Loucy (cell line): ENCODE data around the gene GALNT12.

Source experiments
- H2AFZ ChIP-seq: fragments of 200-600 bp; sonication (generic); 2 replicates; pipeline ENCODE4 v1.6.0; 2016; ENCODE audit warnings: antibody characterized with exemption, mild to moderate bottlenecking, low read length, moderate library complexity
- H3F3A ChIP-seq: fragments of 200-600 bp; 2 replicates; pipeline ENCODE4 v1.6.0; 2016; ENCODE audit warnings: antibody characterized with exemption, low read depth, mild to moderate bottlenecking
- H3K27me3 ChIP-seq: fragments of 200-600 bp; sonication (generic); 2 replicates; pipeline ENCODE4 v1.6.1; 2014; ENCODE audit warnings: low read length, mild to moderate bottlenecking; ENCODE audit not compliant: insufficient read depth, poor library complexity, severe bottlenecking
- H3K36me3 ChIP-seq: fragments of 200-600 bp; sonication (generic); 2 replicates; pipeline ENCODE4 v1.6.1; 2016; ENCODE audit warnings: low read length; ENCODE audit not compliant: insufficient read depth
- H3K4me1 ChIP-seq: fragments of 200-600 bp; sonication (generic); 2 replicates; pipeline ENCODE4 v1.5.1; 2014; ENCODE audit warnings: low read length, mild to moderate bottlenecking; ENCODE audit not compliant: insufficient read depth, poor library complexity, severe bottlenecking
- H3K4me2 ChIP-seq: fragments of 200-600 bp; sonication (generic); 2 replicates; pipeline ENCODE4 v1.6.0; 2014; ENCODE audit warnings: antibody characterized with exemption, low read length, low read depth, mild to moderate bottlenecking; ENCODE audit not compliant: poor library complexity, severe bottlenecking
- H3K4me3 ChIP-seq: fragments of 200-600 bp; sonication (generic); 2 replicates; pipeline ENCODE4 v1.5.1; 2014; ENCODE audit warnings: low read length, mild to moderate bottlenecking, mixed read lengths; ENCODE audit not compliant: poor library complexity, severe bottlenecking
- H3K79me2 ChIP-seq: fragments of 200-600 bp; sonication (generic); 2 replicates; pipeline ENCODE4 v1.6.1; 2014; ENCODE audit warnings: low read length; ENCODE audit not compliant: insufficient read depth
- H3K9ac ChIP-seq: fragments of 200-600 bp; sonication (generic); 2 replicates; pipeline ENCODE4 v1.6.0; 2014; ENCODE audit warnings: mild to moderate bottlenecking, low read depth, low read length, moderate library complexity; ENCODE audit not compliant: poor library complexity, severe bottlenecking
- H3K9me2 ChIP-seq: fragments of 200-600 bp; sonication (generic); replicated peaks from 2 replicates; pipeline ENCODE4 v1.6.1; 2016; ENCODE audit warnings: low read depth, low read length, mixed read lengths
- H3K9me3 ChIP-seq: fragments of 200-600 bp; sonication (generic); 2 replicates; pipeline ENCODE4 v1.6.1; 2014; ENCODE audit warnings: mild to moderate bottlenecking, antibody characterized with exemption, low read length, low read depth; ENCODE audit not compliant: insufficient read depth
- H4K20me1 ChIP-seq: fragments of 200-600 bp; sonication (generic); 2 replicates; pipeline ENCODE4 v1.6.0; 2014; ENCODE audit warnings: antibody characterized with exemption, low read length, mild to moderate bottlenecking; ENCODE audit not compliant: insufficient read depth, poor library complexity, severe bottlenecking
- EZH2phosphoT487 ChIP-seq: fragments of 200-600 bp; IDR thresholded peaks from 2 replicates; pipeline ENCODE4 v1.6.1; 2018; ENCODE audit warnings: antibody characterized with exemption, mild to moderate bottlenecking, moderate library complexity, borderline replicate concordance
- TF ChIP-seq, protein P1 (sequence below): fragments of 200-600 bp; sonication (generic); conservative IDR thresholded peaks from 2 replicates; pipeline ENCODE4 v1.5.1; 2014; ENCODE audit warnings: mild to moderate bottlenecking, antibody characterized with exemption, low read length

GALNT12 gene

DNA sequence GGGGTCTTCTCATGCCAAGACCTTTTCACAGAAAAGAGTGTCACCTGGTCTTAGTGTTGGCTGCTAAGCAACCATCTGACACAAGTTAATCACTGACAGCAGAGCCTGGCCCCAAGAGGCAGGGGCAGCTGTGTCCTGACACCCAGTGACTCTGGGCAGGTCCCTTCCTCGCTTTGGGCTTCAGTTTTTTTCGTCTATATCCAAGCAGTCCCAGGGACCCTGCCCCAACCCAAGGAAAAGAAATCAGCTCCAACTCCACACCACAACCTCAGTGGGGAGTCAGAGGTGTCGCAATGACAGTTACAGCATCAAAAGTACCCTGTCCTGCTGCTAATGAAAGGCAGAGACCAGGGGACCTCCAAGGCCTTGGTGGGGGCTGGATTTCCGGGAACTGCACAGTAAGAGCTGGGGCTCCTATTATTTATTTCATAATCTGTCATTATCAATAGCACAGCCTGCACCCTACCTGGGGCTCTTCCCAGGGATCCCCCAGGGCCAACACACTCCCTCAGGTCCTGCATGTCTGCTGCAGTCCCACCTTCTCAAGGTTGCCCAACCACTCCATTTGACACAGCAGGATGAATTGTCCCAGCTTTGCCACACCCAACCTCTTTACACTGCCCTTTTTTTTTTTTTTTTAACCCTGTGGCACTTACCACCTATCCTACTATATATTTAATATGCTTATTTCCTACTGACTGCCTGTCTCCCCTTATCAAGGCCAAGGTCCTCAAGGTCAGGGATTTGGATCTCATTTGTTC, 20.5 kb upstream of the GALNT12 start:
- H3K79me2 ChIP-seq: no peaks in the 10 kb centered on the region
- H3K9ac ChIP-seq: no peak overlapping the region
- no peaks in the 10 kb centered on the region for H3K27me3 ChIP-seq
- no peak overlapping the region for H2AFZ ChIP-seq
- H3K9me3 ChIP-seq: no peaks in the 10 kb centered on the region
- H3K9me2 ChIP-seq: no peaks in the 10 kb centered on the region
- no peaks in the 10 kb centered on the region for H3F3A ChIP-seq
- no peak overlapping the region for H3K4me3 ChIP-seq
- H4K20me1 ChIP-seq: peaks cover 4% of the 10 kb centered on the region
- no peak overlapping the region for H3K4me2 ChIP-seq
- H3K36me3 ChIP-seq: no peaks in the 10 kb centered on the region
- TF ChIP-seq EZH2phosphoT487: no peak
- TF ChIP-seq, protein P1, sequence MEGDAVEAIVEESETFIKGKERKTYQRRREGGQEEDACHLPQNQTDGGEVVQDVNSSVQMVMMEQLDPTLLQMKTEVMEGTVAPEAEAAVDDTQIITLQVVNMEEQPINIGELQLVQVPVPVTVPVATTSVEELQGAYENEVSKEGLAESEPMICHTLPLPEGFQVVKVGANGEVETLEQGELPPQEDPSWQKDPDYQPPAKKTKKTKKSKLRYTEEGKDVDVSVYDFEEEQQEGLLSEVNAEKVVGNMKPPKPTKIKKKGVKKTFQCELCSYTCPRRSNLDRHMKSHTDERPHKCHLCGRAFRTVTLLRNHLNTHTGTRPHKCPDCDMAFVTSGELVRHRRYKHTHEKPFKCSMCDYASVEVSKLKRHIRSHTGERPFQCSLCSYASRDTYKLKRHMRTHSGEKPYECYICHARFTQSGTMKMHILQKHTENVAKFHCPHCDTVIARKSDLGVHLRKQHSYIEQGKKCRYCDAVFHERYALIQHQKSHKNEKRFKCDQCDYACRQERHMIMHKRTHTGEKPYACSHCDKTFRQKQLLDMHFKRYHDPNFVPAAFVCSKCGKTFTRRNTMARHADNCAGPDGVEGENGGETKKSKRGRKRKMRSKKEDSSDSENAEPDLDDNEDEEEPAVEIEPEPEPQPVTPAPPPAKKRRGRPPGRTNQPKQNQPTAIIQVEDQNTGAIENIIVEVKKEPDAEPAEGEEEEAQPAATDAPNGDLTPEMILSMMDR: no peak
- no peaks in the 10 kb centered on the region for H3K4me1 ChIP-seq

DNA sequence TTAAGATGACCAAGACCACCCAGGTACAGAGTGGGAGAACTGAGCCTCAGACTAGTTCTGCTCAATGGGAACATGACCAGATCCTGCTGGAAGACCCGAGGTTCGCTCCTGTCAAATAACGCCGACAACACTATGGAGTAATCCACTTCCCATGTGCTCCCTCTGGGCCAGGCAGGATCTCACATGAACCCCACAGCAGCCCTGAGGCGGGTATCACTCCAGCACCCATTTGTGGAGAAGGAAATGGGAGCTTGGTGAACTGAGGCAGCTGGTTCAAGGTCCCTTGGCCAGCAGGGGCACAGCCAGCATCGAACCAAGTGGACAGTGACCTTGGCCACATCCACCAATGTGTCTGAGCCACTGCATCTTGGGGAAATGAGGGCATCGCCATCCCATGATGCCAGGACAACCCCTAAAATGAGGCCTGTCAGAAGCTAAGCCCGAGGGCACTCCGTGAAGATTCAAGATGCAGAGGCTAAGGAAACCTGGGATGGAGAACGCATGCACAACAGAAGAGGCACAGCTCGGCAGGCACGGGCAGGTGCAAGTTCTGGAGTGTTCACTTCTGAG, 19.6 kb upstream of the GALNT12 start:
- no peaks in the 10 kb centered on the region for H3K9me3 ChIP-seq
- H3K9ac ChIP-seq: no peak overlapping the region
- H3K9me2 ChIP-seq: no peaks in the 10 kb centered on the region
- H3K36me3 ChIP-seq: no peaks in the 10 kb centered on the region
- no peaks in the 10 kb centered on the region for H3K27me3 ChIP-seq
- H4K20me1 ChIP-seq: peaks cover 4% of the 10 kb centered on the region
- H3K4me3 ChIP-seq: no peak overlapping the region
- H3F3A ChIP-seq: no peaks in the 10 kb centered on the region
- no peak overlapping the region for H3K4me2 ChIP-seq
- TF ChIP-seq, protein P1: no peak
- no peak for TF ChIP-seq EZH2phosphoT487
- H3K79me2 ChIP-seq: no peaks in the 10 kb centered on the region
- no peaks in the 10 kb centered on the region for H3K4me1 ChIP-seq
- H2AFZ ChIP-seq: no peak overlapping the region

DNA sequence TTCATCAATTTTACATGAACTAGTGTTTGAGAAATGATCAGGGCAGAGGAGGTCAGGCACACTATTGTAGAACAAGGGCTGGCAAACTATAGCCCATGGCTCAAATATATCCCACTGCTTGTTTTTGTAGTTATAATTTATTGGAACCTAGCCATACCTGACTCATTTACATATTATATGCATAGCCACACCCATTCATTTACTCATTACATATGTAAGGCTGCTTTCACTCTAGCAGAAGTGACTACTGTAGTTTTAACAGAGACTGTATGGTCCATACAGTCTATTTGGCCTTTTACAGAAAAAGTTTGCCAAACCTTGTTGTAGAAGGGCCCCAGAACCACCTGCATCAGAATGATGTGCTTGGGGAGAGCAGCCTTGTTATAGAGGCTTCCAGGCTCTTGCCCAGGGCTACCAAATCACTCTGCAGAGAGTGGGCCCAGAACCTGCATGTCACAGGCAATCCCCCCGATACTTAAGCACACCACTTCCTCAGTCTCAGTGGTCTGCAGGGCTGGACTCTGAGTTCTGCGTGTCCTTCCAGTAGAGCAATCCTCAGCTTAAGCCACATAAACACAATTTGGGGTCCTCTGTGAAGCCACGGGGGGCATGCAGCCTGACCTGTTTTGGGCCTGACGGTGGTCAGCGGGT, 17.9 kb upstream of the GALNT12 start:
- Histone ChIP-seq H3K4me1 (no peaks in the 10 kb centered on the region), H2AFZ (no peak overlapping the region), H3F3A (no peaks in the 10 kb centered on the region), H3K4me2 (no peak overlapping the region), H3K79me2 (no peaks in the 10 kb centered on the region), H3K9me2 (no peaks in the 10 kb centered on the region), H3K36me3 (no peaks in the 10 kb centered on the region), H3K4me3 (no peak overlapping the region), H3K9me3 (no peaks in the 10 kb centered on the region), H3K27me3 (no peaks in the 10 kb centered on the region), H4K20me1 (peaks cover 4% of the 10 kb centered on the region), H3K9ac (no peak overlapping the region)
- TF ChIP-seq, protein P1: no peak
- TF ChIP-seq EZH2phosphoT487: no peak
